ENCODE data around the gene IL24.
A peak's percentile ranks its signal among the peaks of the same experiment; 100 is the strongest.

IL24 gene

GRCh38 chr1:206867716-206868115, 29.5 kb upstream of the IL24 start:
- H3K4me3 ChIP-seq (ENCODE audit: low read depth, low read length), result no peak overlapping the region
- TF ChIP-seq CTCF (IDR thresholded peaks at IDR 0.05; ENCODE audit: low read depth, low read length), result no peak

GRCh38 chr1:206868264-206868663, 29.0 kb upstream of the IL24 start:
- no peak for TF ChIP-seq CTCF (IDR thresholded peaks at IDR 0.05; ENCODE audit: low read depth, low read length)
- H3K4me3 ChIP-seq (ENCODE audit: low read depth, low read length), result no peak overlapping the region

- no peak overlapping the region for H3K4me3 ChIP-seq (ENCODE audit: low read depth, low read length)
- TF ChIP-seq CTCF (IDR thresholded peaks at IDR 0.05; ENCODE audit: low read depth, low read length), result no peak
These were observed 25.1 kb upstream of the IL24 start for GRCh38 chr1:206872139-206872538.

- TF ChIP-seq CTCF (IDR thresholded peaks at IDR 0.05; ENCODE audit: low read depth, low read length), result no peak
- H3K4me3 ChIP-seq (ENCODE audit: low read depth, low read length), result no peak overlapping the region
These were observed 23.5 kb upstream of the IL24 start for GRCh38 chr1:206873603-206874188.

- no peak overlapping the region for H3K4me3 ChIP-seq (ENCODE audit: low read depth, low read length)
- no peak for TF ChIP-seq CTCF (IDR thresholded peaks at IDR 0.05; ENCODE audit: low read depth, low read length)
These were observed 21.4 kb upstream of the IL24 start for GRCh38 chr1:206875752-206876377.

GRCh38 chr1:206878456-206878855, 18.8 kb upstream of the IL24 start:
- H3K4me3 ChIP-seq (ENCODE audit: low read depth, low read length), result no peak overlapping the region
- TF ChIP-seq CTCF (IDR thresholded peaks at IDR 0.05; ENCODE audit: low read depth, low read length), result 0 out of 2 replicates have a peak, but pooled peaks have one; percentile 11

- TF ChIP-seq CTCF (IDR thresholded peaks at IDR 0.05; ENCODE audit: low read depth, low read length), result no peak
- no peak overlapping the region for H3K4me3 ChIP-seq (ENCODE audit: low read depth, low read length)
These were observed 16.9 kb upstream of the IL24 start for GRCh38 chr1:206880314-206880713.

All from WI38 (cell line).